RWPE2 (cell line): Measurements from ENCODE around the gene GOT2.

Source experiments
- ATAC-seq: fragments of 200-7000 bp; cut with Tn5 transposase; 3 replicates; pipeline ENCODE4 v1.9.1; 2021; ENCODE audit warnings: low read depth
- DNase-seq: peaks from one replicate; pipeline ENCODE4 v3.0.0-alpha.2; 2020; ENCODE audit warnings: low spot score
- H3K27ac ChIP-seq: fragments of 450-650 bp; 2 replicates; pipeline ENCODE4 v1.5.1; 2017; ENCODE audit warnings: mild to moderate bottlenecking; ENCODE audit not compliant: poor library complexity, severe bottlenecking
- H3K27me3 ChIP-seq: fragments of 250-450 bp; sonication (Bioruptor Pico); 2 replicates; pipeline ENCODE4 v1.5.1; 2021; ENCODE audit warnings: mild to moderate bottlenecking, moderate library complexity; ENCODE audit not compliant: insufficient read depth, poor library complexity, severe bottlenecking
- H3K36me3 ChIP-seq: fragments of 250-450 bp; sonication (Bioruptor Pico); 2 replicates; pipeline ENCODE4 v1.5.1; 2020; ENCODE audit warnings: low read depth, mild to moderate bottlenecking, moderate library complexity
- H3K4me1 ChIP-seq: fragments of 250-450 bp; sonication (Bioruptor Pico); 2 replicates; pipeline ENCODE4 v1.5.1; 2021; ENCODE audit warnings: mild to moderate bottlenecking, moderate library complexity; ENCODE audit not compliant: insufficient read depth, poor library complexity, severe bottlenecking
- H3K4me3 ChIP-seq: fragments of 250-450 bp; sonication (Bioruptor Pico); 2 replicates; pipeline ENCODE4 v1.5.1; 2021; ENCODE audit warnings: mild to moderate bottlenecking, moderate library complexity; ENCODE audit not compliant: severe bottlenecking
- H3K9me3 ChIP-seq: fragments of 250-450 bp; sonication (Bioruptor Pico); 2 replicates; pipeline ENCODE4 v1.5.1; 2021; ENCODE audit warnings: mild to moderate bottlenecking, moderate library complexity; ENCODE audit not compliant: severe bottlenecking
- CTCF ChIP-seq: fragments of 450-650 bp; IDR thresholded peaks from one replicate; pipeline ENCODE4 v1.5.1; 2017; ENCODE audit warnings: mild to moderate bottlenecking, moderate library complexity; ENCODE audit not compliant: poor library complexity, severe bottlenecking

The GOT2 gene

GRCh38 chr16:58723109-58723508 is 11.0 kb downstream of the GOT2 start:
- DNase-seq (no peak), ATAC-seq (no peak)
- Histone ChIP-seq H3K4me3 (no peak overlapping the region), H3K27me3 (no peaks in the 10 kb centered on the region), H3K4me1 (no peaks in the 10 kb centered on the region), H3K27ac (no peak overlapping the region), H3K36me3 (peaks cover 77% of the 10 kb centered on the region), H3K9me3 (no peaks in the 10 kb centered on the region)
- TF ChIP-seq CTCF: no peak

GRCh38 chr16:58717994-58718393 is 16.1 kb downstream of the GOT2 start:
- TF ChIP-seq CTCF: no peak
- Histone ChIP-seq H3K4me1 (no peaks in the 10 kb centered on the region), H3K9me3 (no peaks in the 10 kb centered on the region), H3K27me3 (no peaks in the 10 kb centered on the region), H3K36me3 (peaks cover 93% of the 10 kb centered on the region), H3K27ac (no peak overlapping the region), H3K4me3 (no peak overlapping the region)
- ATAC-seq (no peak), DNase-seq (no peak)

- no peak for ATAC-seq
- Histone ChIP-seq H3K27ac (no peak overlapping the region), H3K4me1 (no peaks in the 10 kb centered on the region), H3K36me3 (peaks cover 90% of the 10 kb centered on the region), H3K9me3 (no peaks in the 10 kb centered on the region), H3K27me3 (no peaks in the 10 kb centered on the region), H3K4me3 (no peak overlapping the region)
- TF ChIP-seq CTCF: no peak
- no peak for DNase-seq
Observed at GRCh38 chr16:58716468-58716867, 17.6 kb downstream of the GOT2 start.

GRCh38 chr16:58713742-58714141 is 20.4 kb downstream of the GOT2 start:
- ATAC-seq: no peak
- TF ChIP-seq CTCF: no peak

GRCh38 chr16:58709333-58709732 is 24.8 kb downstream of the GOT2 start:
- no peak for TF ChIP-seq CTCF
- peaks cover 64% of the 10 kb centered on the region for H3K36me3 ChIP-seq
- no peak for ATAC-seq

More at GRCh38 chr16:58713742-58714141, 20.4 kb downstream of the GOT2 start:
- Histone ChIP-seq H3K27me3 (no peaks in the 10 kb centered on the region), H3K9me3 (no peaks in the 10 kb centered on the region), H3K27ac (no peak overlapping the region), H3K4me1 (no peaks in the 10 kb centered on the region), H3K4me3 (no peak overlapping the region), H3K36me3 (peaks cover 83% of the 10 kb centered on the region)
- DNase-seq: no peak

More at GRCh38 chr16:58709333-58709732, 24.8 kb downstream of the GOT2 start:
- H3K4me3 ChIP-seq: no peak overlapping the region
- no peaks in the 10 kb centered on the region for H3K4me1 ChIP-seq
- H3K9me3 ChIP-seq: no peaks in the 10 kb centered on the region
- no peaks in the 10 kb centered on the region for H3K27me3 ChIP-seq
- no peak overlapping the region for H3K27ac ChIP-seq
- DNase-seq: no peak
